Measurements from ENCODE around the gene PSMA1.

PSMA1 gene

GRCh38 chr11:14471127-14471526 lies 49.1 kb downstream of the PSMA1 start:
- H3K9me3 ChIP-seq (ENCODE audit: control insufficient read depth, insufficient read depth, low read length): no peaks in the 10 kb centered on the region
- peaks cover 30% of the 10 kb centered on the region for H3K36me3 ChIP-seq (ENCODE audit: control insufficient read depth, insufficient read depth, low read length)
- no peak overlapping the region for H3K4me3 ChIP-seq (ENCODE audit: low read depth, low read length)
- no peaks in the 10 kb centered on the region for H3K27me3 ChIP-seq (ENCODE audit: control insufficient read depth, insufficient read depth, low read length)
- no peaks in the 10 kb centered on the region for H3K4me1 ChIP-seq (ENCODE audit: control insufficient read depth, insufficient read depth, low read length)
- no peak overlapping the region for H3K9ac ChIP-seq (ENCODE audit: low read depth, low read length)

- Histone ChIP-seq H3K9ac (ENCODE audit: low read depth, low read length) (no peak overlapping the region), H3K27me3 (ENCODE audit: control insufficient read depth, insufficient read depth, low read length) (no peaks in the 10 kb centered on the region), H3K4me3 (ENCODE audit: low read depth, low read length) (no peak overlapping the region), H3K4me1 (ENCODE audit: control insufficient read depth, insufficient read depth, low read length) (no peaks in the 10 kb centered on the region), H3K36me3 (ENCODE audit: control insufficient read depth, insufficient read depth, low read length) (peaks cover 39% of the 10 kb centered on the region), H3K9me3 (ENCODE audit: control insufficient read depth, insufficient read depth, low read length) (no peaks in the 10 kb centered on the region)
These were observed 56.6 kb downstream of the PSMA1 start for GRCh38 chr11:14463623-14464022.

GRCh38 chr11:14460147-14460546 lies 60.0 kb downstream of the PSMA1 start:
- Histone ChIP-seq H3K9me3 (ENCODE audit: control insufficient read depth, insufficient read depth, low read length) (no peaks in the 10 kb centered on the region), H3K36me3 (ENCODE audit: control insufficient read depth, insufficient read depth, low read length) (peaks cover 30% of the 10 kb centered on the region), H3K4me3 (ENCODE audit: low read depth, low read length) (no peak overlapping the region), H3K4me1 (ENCODE audit: control insufficient read depth, insufficient read depth, low read length) (no peaks in the 10 kb centered on the region), H3K27me3 (ENCODE audit: control insufficient read depth, insufficient read depth, low read length) (no peaks in the 10 kb centered on the region), H3K9ac (ENCODE audit: low read depth, low read length) (no peak overlapping the region)

- no peak overlapping the region for H3K4me3 ChIP-seq (ENCODE audit: low read depth, low read length)
- no peaks in the 10 kb centered on the region for H3K9me3 ChIP-seq (ENCODE audit: control insufficient read depth, insufficient read depth, low read length)
- H3K36me3 ChIP-seq (ENCODE audit: control insufficient read depth, insufficient read depth, low read length): peaks cover 15% of the 10 kb centered on the region
- no peaks in the 10 kb centered on the region for H3K27me3 ChIP-seq (ENCODE audit: control insufficient read depth, insufficient read depth, low read length)
- no peaks in the 10 kb centered on the region for H3K4me1 ChIP-seq (ENCODE audit: control insufficient read depth, insufficient read depth, low read length)
- no peak overlapping the region for H3K9ac ChIP-seq (ENCODE audit: low read depth, low read length)
These were observed 61.8 kb downstream of the PSMA1 start for GRCh38 chr11:14458377-14458776.

DNA sequence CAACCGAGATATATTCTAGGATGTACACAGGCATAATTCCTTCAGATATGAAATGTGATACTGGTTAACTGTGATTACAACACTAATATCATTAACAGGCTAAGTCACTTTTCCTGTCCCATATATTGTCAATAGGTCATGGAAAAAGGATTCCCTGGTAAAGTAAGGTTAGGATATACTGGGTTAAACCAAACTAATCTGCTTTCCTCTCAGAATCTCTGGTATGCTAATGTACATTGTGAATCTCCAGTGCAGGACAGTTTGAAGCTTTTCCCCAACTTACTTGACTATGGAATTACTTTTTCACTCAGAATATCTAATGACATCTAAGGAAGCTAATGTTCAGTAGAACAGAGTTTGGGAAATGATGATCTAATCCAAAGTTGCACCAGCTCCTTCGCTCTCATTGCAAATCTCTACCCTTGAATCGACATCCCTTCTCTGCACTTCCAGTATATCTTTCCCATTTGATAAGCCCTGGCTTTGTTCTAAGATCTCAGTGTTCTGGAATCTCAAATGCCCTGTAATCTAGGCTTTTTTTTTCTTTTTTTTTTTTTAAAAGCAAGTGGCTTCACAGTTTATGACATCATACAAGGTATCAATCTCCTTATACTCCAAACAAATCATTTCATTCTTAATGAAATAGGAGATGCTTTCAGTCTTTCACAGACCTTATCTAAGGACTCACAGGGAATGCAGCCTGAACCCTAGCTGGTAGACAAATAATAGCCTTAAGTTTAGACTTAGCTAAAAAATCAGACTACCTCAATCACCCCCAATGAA lies 64.3 kb downstream of the PSMA1 start:
- no peak overlapping the region for H3K4me3 ChIP-seq (ENCODE audit: low read depth, low read length)
- no peaks in the 10 kb centered on the region for H3K4me1 ChIP-seq (ENCODE audit: control insufficient read depth, insufficient read depth, low read length)
- H3K9ac ChIP-seq (ENCODE audit: low read depth, low read length): no peak overlapping the region
- H3K27me3 ChIP-seq (ENCODE audit: control insufficient read depth, insufficient read depth, low read length): no peaks in the 10 kb centered on the region
- peaks cover 4% of the 10 kb centered on the region for H3K36me3 ChIP-seq (ENCODE audit: control insufficient read depth, insufficient read depth, low read length)
- no peaks in the 10 kb centered on the region for H3K9me3 ChIP-seq (ENCODE audit: control insufficient read depth, insufficient read depth, low read length)
